HCT116 (cell line): ENCODE measurements around the gene MYO16. TPM values are rescaled to one million over a fixed set of nuclear protein-coding genes. Genes with fewer than 3 reads are reported as not detected.

Source experiments
- ATAC-seq: fragments of 200-7000 bp; cut with Tn5 transposase; 2 replicates; pipeline ENCODE4 v1.9.1; 2020; ENCODE audit warnings: mild to moderate bottlenecking, moderate library complexity
- BruUV-seq: library from RNA; stranded (reverse); fragments of 400-500 nt; replicated peaks from 2 replicates; lab custom pipeline; 2021; lab: Mats Ljungman, UMichigan
- CTCF ChIA-PET: fragments of 300-600 bp; sonication (Branson Sonifier 250); formaldehyde crosslinking; loops from one replicate; lab custom pipeline; 2021; ENCODE audit warnings: antibody characterized with exemption; lab: Charles Lee
- POLR2A ChIA-PET: fragments of 300-600, 350-600 bp; sonication (Branson Sonifier 250); formaldehyde crosslinking; loops from one replicate; lab custom pipeline; 2021; ENCODE audit warnings: antibody characterized with exemption; lab: Charles Lee
- RAD21 ChIA-PET, 2 experiments: fragments of 300-600 bp; sonication (Branson Sonifier 250); formaldehyde crosslinking; loops; one replicate each; lab custom pipeline; 2023; ENCODE audit warnings: low total read pairs in 2 of 2; ENCODE audit not compliant: uncharacterized antibody in 2 of 2, unreplicated experiment in 2 of 2, low non-redundant PET in 1 of 2; lab: Charles Lee
- DNase-seq: peaks from one replicate; pipeline ENCODE4 v3.0.0-alpha.2; 2010; ENCODE audit warnings: low read depth, low spot score
- H2AFZ ChIP-seq: fragments of 200-600 bp; shearing (Covaris generic), sonication (generic); 2 replicates; pipeline ENCODE4 v1.6.1; 2017; ENCODE audit warnings: low read depth, mixed run types, mixed read lengths, antibody characterized with exemption, low read length; ENCODE audit not compliant: poor library complexity, severe bottlenecking
- H3K27ac ChIP-seq: 2 replicates; pipeline ENCODE4 v1.5.1; 2012; ENCODE audit warnings: low read depth, low read length
- H3K27me3 ChIP-seq: fragments of 200-600 bp; sonication (generic); 2 replicates; pipeline ENCODE4 v1.6.1; 2016; ENCODE audit warnings: mixed run types, low read length, mixed read lengths; ENCODE audit not compliant: insufficient read depth
- H3K36me3 ChIP-seq, 2 experiments: fragments of 200-500 bp in 1 of 2; fragments of 200-600 bp in 1 of 2; sonication (Bioruptor generic) in 1 of 2; sonication (generic) in 1 of 2; 2 replicates each; pipeline versions ENCODE4 v1.5.1 to v1.6.1; 2014 to 2016; ENCODE audit warnings: low read length in 2 of 2, inconsistent platforms in 1 of 2, mixed read lengths in 1 of 2, mixed run types in 1 of 2; ENCODE audit not compliant: insufficient read depth in 2 of 2, control insufficient read depth in 1 of 2
- H3K4me1 ChIP-seq, 2 experiments: fragments of 200-600 bp in 1 of 2; sonication (generic) in 1 of 2; 2 replicates each; pipeline versions ENCODE4 v1.5.1 to v1.6.1; 2012 to 2017; ENCODE audit warnings: low read length in 2 of 2, inconsistent platforms in 1 of 2, mild to moderate bottlenecking in 1 of 2, mixed read lengths in 1 of 2, mixed run types in 1 of 2, moderate library complexity in 1 of 2; ENCODE audit not compliant: insufficient read depth in 2 of 2, control insufficient read depth in 1 of 2
- H3K4me2 ChIP-seq: fragments of 200-600 bp; sonication (generic); 2 replicates; pipeline ENCODE4 v1.6.1; 2017; ENCODE audit warnings: mixed run types, low read length, mixed read lengths
- H3K4me3 ChIP-seq, 2 experiments: fragments of 200-600 bp in 1 of 2; sonication (generic) in 1 of 2; replicated peaks in 1 of 2; 2 replicates each; pipeline ENCODE4 v1.5.1; 2011 to 2016; ENCODE audit warnings: low read length in 2 of 2, control low read depth in 1 of 2, low read depth in 1 of 2, mild to moderate bottlenecking in 1 of 2, mixed read lengths in 1 of 2, mixed run types in 1 of 2
- H3K79me2 ChIP-seq: fragments of 200-600 bp; sonication (generic); 2 replicates; pipeline ENCODE4 v1.6.1; 2017; ENCODE audit warnings: mild to moderate bottlenecking, mixed run types, low read length, moderate library complexity, mixed read lengths; ENCODE audit not compliant: insufficient read depth
- H3K9ac ChIP-seq: fragments of 200-600 bp; sonication (generic); 2 replicates; pipeline ENCODE4 v1.6.1; 2016; ENCODE audit warnings: low read length, mixed read lengths
- H3K9me2 ChIP-seq: fragments of 200-600 bp; sonication (generic), shearing (Covaris generic); 2 replicates; pipeline ENCODE4 v1.6.1; 2017; ENCODE audit warnings: mixed run types, mild to moderate bottlenecking, moderate library complexity; ENCODE audit not compliant: insufficient read depth
- H3K9me3 ChIP-seq, 2 experiments: fragments of 200-500 bp in 1 of 2; fragments of 200-600 bp in 1 of 2; sonication (Bioruptor generic) in 1 of 2; sonication (generic) in 1 of 2; 2 replicates each; pipeline ENCODE4 v1.6.1; 2014 to 2017; ENCODE audit warnings: low read length in 2 of 2, mixed read lengths in 2 of 2, inconsistent platforms in 1 of 2, low read depth in 1 of 2, mild to moderate bottlenecking in 1 of 2, mixed run types in 1 of 2, moderate library complexity in 1 of 2; ENCODE audit not compliant: control insufficient read depth in 1 of 2, insufficient read depth in 1 of 2
- H4K20me1 ChIP-seq: fragments of 200-600 bp; sonication (generic), shearing (Covaris generic); 2 replicates; pipeline ENCODE4 v1.6.1; 2017; ENCODE audit warnings: mixed run types, mild to moderate bottlenecking, moderate library complexity; ENCODE audit not compliant: insufficient read depth
- ATF3 ChIP-seq: IDR thresholded peaks from 2 replicates; pipeline ENCODE4 v1.6.1; 2012
- CEBPB ChIP-seq: IDR thresholded peaks from 2 replicates; pipeline ENCODE4 v1.6.1; 2012; ENCODE audit warnings: low read depth
- CTCF ChIP-seq, 3 experiments: fragments of 200-600 bp in 1 of 3; sonication (generic) in 1 of 3; IDR thresholded peaks in 2 of 3; conservative IDR thresholded peaks in 1 of 3; 2 replicates each; pipeline ENCODE4 v1.5.1; 2012 to 2017; ENCODE audit warnings: low read depth in 2 of 3, low read length in 2 of 3, antibody characterized with exemption in 1 of 3, borderline replicate concordance in 1 of 3, control low read depth in 1 of 3, mild to moderate bottlenecking in 1 of 3, mixed read lengths in 1 of 3, mixed run types in 1 of 3, moderate library complexity in 1 of 3; ENCODE audit not compliant: insufficient read depth in 1 of 3
- EGR1 ChIP-seq: IDR thresholded peaks from 2 replicates; pipeline ENCODE4 v1.6.1; 2012; ENCODE audit warnings: low read depth
- ELF1 ChIP-seq: IDR thresholded peaks from 2 replicates; pipeline ENCODE4 v1.6.1; 2012; ENCODE audit warnings: low read depth, borderline replicate concordance
- JUND ChIP-seq: IDR thresholded peaks from 2 replicates; pipeline ENCODE4 v1.6.1; 2012
- MAX ChIP-seq: IDR thresholded peaks from 2 replicates; pipeline ENCODE4 v1.6.1; 2012
- SP1 ChIP-seq: IDR thresholded peaks from 2 replicates; pipeline ENCODE4 v1.6.1; 2012; ENCODE audit warnings: low read depth
- TCF7L2 ChIP-seq: IDR thresholded peaks from 2 replicates; pipeline ENCODE4 v1.7.0; 2011; ENCODE audit warnings: borderline replicate concordance, inconsistent platforms; ENCODE audit not compliant: insufficient read depth, insufficient read length; ENCODE audit errors: extremely low read depth
- YY1 ChIP-seq: IDR thresholded peaks from 2 replicates; pipeline ENCODE4 v1.6.1; 2011; ENCODE audit warnings: low read length, low read depth, moderate library complexity, mild to moderate bottlenecking; ENCODE audit not compliant: insufficient replicate concordance; ENCODE audit errors: extremely low read depth
- ZFX ChIP-seq: fragments of 450-650 bp; IDR thresholded peaks from 2 replicates; pipeline ENCODE4 v1.6.1; 2017
- intact Hi-C: fragments of 100-400 bp; cut with micrococcal nuclease; formaldehyde crosslinking; loops from 2 replicates; pipeline ENCODE4 v1.10.0; 2022
- total RNA-seq: library from RNA; stranded (reverse); gene quantifications from one replicate; pipeline ENCODE4 v1.2.1, GENCODE V29; 2021; ENCODE audit not compliant: unreplicated experiment
- TF ChIP-seq, protein P1 (sequence below): IDR thresholded peaks from 2 replicates; pipeline ENCODE4 v1.6.1; 2011; ENCODE audit warnings: mild to moderate bottlenecking, low read length, moderate library complexity; ENCODE audit not compliant: insufficient replicate concordance; ENCODE audit errors: extremely low read depth

Gene MYO16
- total RNA-seq, 1 experiment from 2014 or later = 0.07 TPM

DNA sequence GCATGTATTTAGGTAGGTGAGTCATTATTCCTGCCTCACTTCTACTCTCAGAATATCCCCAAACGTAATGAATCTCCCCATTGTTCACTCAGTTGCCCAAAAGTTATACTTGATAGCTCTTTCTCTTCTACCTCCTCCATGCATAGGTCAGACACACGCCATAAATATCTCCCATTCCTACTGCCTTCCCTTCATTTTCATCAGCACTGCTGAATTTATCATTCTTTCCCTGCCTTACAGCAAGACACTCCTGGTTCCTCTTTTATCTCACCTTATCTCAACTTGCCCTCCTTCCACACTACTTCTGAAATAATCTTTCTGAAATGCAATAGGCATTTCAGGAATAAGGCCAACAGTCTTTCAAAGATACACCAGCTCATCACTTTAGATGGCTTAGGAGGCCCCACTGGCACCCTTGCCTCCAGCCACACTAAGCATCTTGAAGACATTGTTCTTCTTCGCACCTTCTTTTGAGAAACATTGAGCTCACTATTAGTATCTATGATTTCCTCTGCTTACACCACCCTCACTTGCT is 333.9 kb downstream of the MYO16 start (continued):
- no peak for TF ChIP-seq ZFX
- no peak for TF ChIP-seq JUND
- no peak for TF ChIP-seq EGR1
- no peak for TF ChIP-seq TCF7L2
- TF ChIP-seq ATF3 = no peak

DNA sequence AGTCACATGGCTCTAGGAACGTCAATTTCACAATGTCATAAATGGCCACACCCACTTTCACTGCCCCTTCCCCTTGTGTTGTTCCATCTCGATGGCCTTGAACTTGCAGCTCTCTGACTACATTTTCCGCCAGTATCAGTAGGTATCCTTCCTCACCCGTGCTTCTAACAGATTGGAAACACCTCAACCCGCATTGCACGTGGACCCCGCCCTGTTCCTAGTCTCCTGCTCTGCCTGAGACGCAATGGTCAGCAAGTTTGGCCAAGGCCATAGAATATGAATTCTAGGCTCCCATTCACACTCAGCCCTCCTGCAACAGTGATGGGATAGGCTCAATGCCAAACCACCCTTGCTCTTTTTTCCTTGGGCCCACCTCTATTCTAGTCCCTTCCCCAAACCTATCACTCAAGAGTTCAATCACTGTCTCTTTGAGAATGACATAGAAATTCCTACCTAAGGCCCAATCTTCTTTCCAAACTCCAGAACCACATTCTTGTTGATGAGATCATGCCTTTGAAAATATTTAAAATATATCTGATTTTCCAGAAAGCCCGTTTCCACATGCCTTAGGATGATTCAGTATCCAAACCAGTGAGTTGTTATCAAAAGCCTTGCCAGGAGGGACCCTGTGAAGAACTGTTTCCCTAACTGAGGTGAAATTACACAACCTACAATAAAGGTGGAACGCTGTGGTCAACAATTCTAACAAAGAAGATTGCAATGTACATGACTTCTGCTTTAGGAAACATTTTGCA is 334.6 kb downstream of the MYO16 start:
- POLR2A ChIA-PET = no interaction called here
- CTCF ChIA-PET = no interaction called here

More for the DNA sequence above, 334.6 kb downstream of the MYO16 start:
- intact Hi-C loops = loop anchor here (5.0 to 10.0 kb wide), 2 partner anchors 183 to 311 kb away; no protein-coding TSS in a partner anchor
- DNase-seq (no peak), ATAC-seq (no peak)
- no peaks in the 10 kb centered on the region for H3K9me3 ChIP-seq
- no peaks in the 10 kb centered on the region for H3K79me2 ChIP-seq
- no peak overlapping the region for H2AFZ ChIP-seq
- TF ChIP-seq ELF1 (no peak), SP1 (no peak), CEBPB (no peak), CTCF (IDR thresholded peaks at IDR 0.05 in 2 of 3, conservative IDR thresholded peaks at IDR 0.05 in 1 of 3; ENCODE audit: borderline replicate concordance in 1 of 3, insufficient read depth in 1 of 3, low read depth in 2 of 3, low read length in 2 of 3) (no peak), YY1 (no peak), EGR1 (no peak), MAX (no peak)
- TF ChIP-seq, protein P1, sequence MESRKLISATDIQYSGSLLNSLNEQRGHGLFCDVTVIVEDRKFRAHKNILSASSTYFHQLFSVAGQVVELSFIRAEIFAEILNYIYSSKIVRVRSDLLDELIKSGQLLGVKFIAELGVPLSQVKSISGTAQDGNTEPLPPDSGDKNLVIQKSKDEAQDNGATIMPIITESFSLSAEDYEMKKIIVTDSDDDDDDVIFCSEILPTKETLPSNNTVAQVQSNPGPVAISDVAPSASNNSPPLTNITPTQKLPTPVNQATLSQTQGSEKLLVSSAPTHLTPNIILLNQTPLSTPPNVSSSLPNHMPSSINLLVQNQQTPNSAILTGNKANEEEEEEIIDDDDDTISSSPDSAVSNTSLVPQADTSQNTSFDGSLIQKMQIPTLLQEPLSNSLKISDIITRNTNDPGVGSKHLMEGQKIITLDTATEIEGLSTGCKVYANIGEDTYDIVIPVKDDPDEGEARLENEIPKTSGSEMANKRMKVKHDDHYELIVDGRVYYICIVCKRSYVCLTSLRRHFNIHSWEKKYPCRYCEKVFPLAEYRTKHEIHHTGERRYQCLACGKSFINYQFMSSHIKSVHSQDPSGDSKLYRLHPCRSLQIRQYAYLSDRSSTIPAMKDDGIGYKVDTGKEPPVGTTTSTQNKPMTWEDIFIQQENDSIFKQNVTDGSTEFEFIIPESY = no peak
- TF ChIP-seq, all 23 proteins: peak for 0
- RAD21 ChIA-PET = no interaction called here
- Histone ChIP-seq H3K4me2 (no peak overlapping the region), H3K27me3 (no peaks in the 10 kb centered on the region), H3K27ac (no peak overlapping the region), H3K4me3 (no peak overlapping the region), H3K9ac (no peak overlapping the region), H3K36me3 (no peaks in the 10 kb centered on the region), H3K9me2 (no peaks in the 10 kb centered on the region), H3K4me1 (peaks cover 0 to 4% of the 10 kb centered on the region in 2 experiments; a peak in 1 of 4 replicates), H4K20me1 (no peaks in the 10 kb centered on the region)
- no TSS peak for BruUV-seq
